ENCODE results near the gene USP31. TPM values are rescaled to one million over a fixed set of nuclear protein-coding genes. Genes with fewer than 3 reads are reported as not detected.

The USP31 gene
- total and polyA plus RNA-seq, 3 donors from 2014 or later = 23.3 to 73.6 (median 73.1) TPM

GRCh38 chr16:23025692-23026307 lies 123.5 kb downstream of the USP31 start:
- TF ChIP-seq CTCF (IDR thresholded peaks at IDR 0.05) (no peak), POLR2A (IDR thresholded peaks at IDR 0.05) (no peak)
- 51 to 65% methylated on average over 4 of the region's 4 CpGs for WGBS, 2 donors
- Histone ChIP-seq H3K36me3 (ENCODE audit: low read depth, missing control alignments) (no peaks in the 10 kb centered on the region), H3K27me3 (no peaks in the 10 kb centered on the region), H3K4me3 (no peak overlapping the region), H3K9me3 (no peaks in the 10 kb centered on the region), H3K4me1 (no peaks in the 10 kb centered on the region), H3K27ac (no peak overlapping the region)
- intact Hi-C loops (cut with DNase I; ENCODE audit: low total_unique reads) = no loop called here
- no peak for DNase-seq

DNA sequence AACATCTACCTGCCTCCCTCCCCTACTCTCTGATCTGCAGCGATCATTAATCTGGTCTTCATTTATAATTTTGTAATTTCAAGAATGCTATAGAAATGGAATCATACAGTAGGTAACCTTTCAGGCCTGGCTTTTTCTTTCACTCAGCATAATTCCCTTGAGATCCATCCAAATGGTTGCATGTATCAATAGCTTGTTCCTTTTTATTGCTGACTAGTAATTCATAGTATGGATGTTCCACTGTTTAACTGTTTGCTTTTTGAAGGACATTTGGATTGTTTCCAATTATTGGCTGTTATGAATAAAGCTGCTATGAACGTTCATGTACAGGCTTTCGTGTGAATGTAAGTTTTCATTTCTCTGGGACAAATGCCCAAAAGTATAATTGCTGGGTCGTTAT lies 125.2 kb downstream of the USP31 start:
- intact Hi-C loops (cut with DNase I; ENCODE audit: low total_unique reads) = no loop called here
- 67 to 82% methylated on average over 4 of the region's 4 CpGs for WGBS, 2 donors
- no peak overlapping the region for H3K4me3 ChIP-seq
- H3K4me1 ChIP-seq = no peaks in the 10 kb centered on the region
- DNase-seq = no peak
- H3K36me3 ChIP-seq (ENCODE audit: low read depth, missing control alignments) = no peaks in the 10 kb centered on the region
- no peaks in the 10 kb centered on the region for H3K9me3 ChIP-seq
- no peak overlapping the region for H3K27ac ChIP-seq
- TF ChIP-seq POLR2A (IDR thresholded peaks at IDR 0.05) = no peak
- no peak for TF ChIP-seq CTCF (IDR thresholded peaks at IDR 0.05)
- H3K27me3 ChIP-seq = no peaks in the 10 kb centered on the region

DNA sequence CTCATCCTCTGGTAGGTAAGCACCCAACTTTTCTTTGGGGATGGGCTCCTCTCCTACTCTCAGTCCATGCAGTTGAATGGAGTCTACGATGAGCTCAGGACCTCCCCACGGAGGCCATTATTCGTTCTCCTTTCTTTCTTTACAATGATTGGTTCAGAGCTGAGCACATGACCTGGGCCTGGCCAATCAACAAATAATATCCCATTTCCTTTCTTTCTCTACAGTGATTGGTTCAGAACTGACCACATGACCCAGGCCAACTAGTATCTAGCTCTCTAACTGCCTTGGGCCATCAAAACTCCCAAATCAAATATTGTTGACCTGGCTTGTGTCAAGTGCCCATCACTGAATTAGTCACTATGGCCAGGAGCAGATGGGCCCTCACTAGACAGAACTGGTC lies 129.2 kb downstream of the USP31 start:
- WGBS, 2 donors = 60 to 74% methylated on average over 3 of the region's 3 CpGs
- no peaks in the 10 kb centered on the region for H3K9me3 ChIP-seq
- H3K36me3 ChIP-seq (ENCODE audit: low read depth, missing control alignments) = no peaks in the 10 kb centered on the region
- no peaks in the 10 kb centered on the region for H3K27me3 ChIP-seq
- H3K4me3 ChIP-seq = peak overlapping the region in 1 of 2 donors; percentile 57
- DNase-seq = peak; percentile 45
- TF ChIP-seq POLR2A (IDR thresholded peaks at IDR 0.05) = no peak
- TF ChIP-seq CTCF (IDR thresholded peaks at IDR 0.05) = no peak
- intact Hi-C loops (cut with DNase I; ENCODE audit: low total_unique reads) = no loop called here
- no peak overlapping the region for H3K27ac ChIP-seq
- H3K4me1 ChIP-seq = no peaks in the 10 kb centered on the region

- Histone ChIP-seq H3K9me3 (no peaks in the 10 kb centered on the region), H3K27me3 (no peaks in the 10 kb centered on the region), H3K4me3 (no peak overlapping the region), H3K27ac (no peak overlapping the region), H3K36me3 (ENCODE audit: low read depth, missing control alignments) (no peaks in the 10 kb centered on the region), H3K4me1 (no peaks in the 10 kb centered on the region)
- DNase-seq = no peak
- intact Hi-C loops (cut with DNase I; ENCODE audit: low total_unique reads) = no loop called here
- TF ChIP-seq POLR2A (IDR thresholded peaks at IDR 0.05) (no peak), CTCF (IDR thresholded peaks at IDR 0.05) (no peak)
- 79 to 80% methylated on average over 1 of the region's 1 CpG for WGBS, 2 donors
Measured at GRCh38 chr16:23016368-23016767, 132.9 kb downstream of the USP31 start.

DNA sequence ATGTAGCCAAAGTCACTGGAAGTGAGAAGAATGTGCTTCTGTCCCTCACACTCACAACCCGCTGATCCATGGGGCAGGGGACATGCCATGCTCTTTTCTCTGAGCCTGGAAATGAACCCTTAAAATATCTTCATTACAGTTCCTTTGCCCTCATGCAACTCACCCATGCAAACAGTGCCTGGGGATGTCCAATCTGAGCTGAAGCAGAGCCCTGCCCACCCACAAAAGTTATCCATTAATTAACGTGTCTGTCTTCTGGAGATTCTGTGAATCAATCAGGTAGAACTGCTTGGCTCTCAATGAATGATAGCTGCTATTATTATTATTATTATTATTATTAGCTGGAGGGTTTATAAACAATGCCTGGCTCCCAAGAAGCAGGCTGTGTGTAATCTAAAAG lies 133.7 kb downstream of the USP31 start:
- intact Hi-C loops (cut with DNase I; ENCODE audit: low total_unique reads) = no loop called here
- DNase-seq = no peak
- WGBS, 2 donors = 70 to 84% methylated on average over 2 of the region's 2 CpGs
- no peaks in the 10 kb centered on the region for H3K27me3 ChIP-seq
- no peaks in the 10 kb centered on the region for H3K9me3 ChIP-seq
- no peaks in the 10 kb centered on the region for H3K4me1 ChIP-seq
- H3K4me3 ChIP-seq = no peak overlapping the region
- H3K27ac ChIP-seq = no peak overlapping the region
- TF ChIP-seq POLR2A (IDR thresholded peaks at IDR 0.05) (no peak), CTCF (IDR thresholded peaks at IDR 0.05) (no peak)
- no peaks in the 10 kb centered on the region for H3K36me3 ChIP-seq (ENCODE audit: low read depth, missing control alignments)
